PFSK-1 (cell line): Measurements from ENCODE around the gene MKX.

ENCODE experiments used
- FOXP2 ChIP-seq: optimal IDR thresholded peaks from 2 replicates; pipeline ENCODE3; 2011; ENCODE audit warnings: borderline replicate concordance, control low read depth, inconsistent platforms; ENCODE audit not compliant: insufficient read depth; ENCODE audit errors: extremely low read length, extremely low read depth
- POLR2AphosphoS5 ChIP-seq: IDR thresholded peaks from 2 replicates; pipeline ENCODE4 v1.6.1; 2012; ENCODE audit warnings: low read depth, mild to moderate bottlenecking, control low read depth, low read length, moderate library complexity
- REST ChIP-seq, 2 experiments: IDR thresholded peaks; 2 replicates each; pipeline versions ENCODE4 v1.6.1 to v1.8.0; 2011 to 2012; ENCODE audit warnings: low read depth in 2 of 2, low read length in 2 of 2, control low read depth in 1 of 2, inconsistent platforms in 1 of 2, mild to moderate bottlenecking in 1 of 2, moderate library complexity in 1 of 2; ENCODE audit not compliant: insufficient read depth in 1 of 2
- SIN3A ChIP-seq: IDR thresholded peaks from 2 replicates; pipeline ENCODE4 v1.6.1; 2012; ENCODE audit warnings: mild to moderate bottlenecking, low read length, moderate library complexity, borderline replicate concordance; ENCODE audit not compliant: insufficient read depth
- TAF1 ChIP-seq: IDR thresholded peaks from 2 replicates; pipeline ENCODE4 v1.6.1; 2012; ENCODE audit warnings: low read length, control low read depth, borderline replicate concordance; ENCODE audit not compliant: insufficient read depth

GRCh38 chr10:27663621-27664020 is 82.0 kb downstream of the MKX start:
- TF ChIP-seq SIN3A, result no peak
- no peak for TF ChIP-seq REST (IDR thresholded peaks at IDR 0.05; ENCODE audit: insufficient read depth in 1 of 2, low read depth in 2 of 2, low read length in 2 of 2)
- no peak for TF ChIP-seq TAF1
- TF ChIP-seq POLR2AphosphoS5, result no peak
- TF ChIP-seq FOXP2, result no peak
